ENCODE measurements around the gene STIP1.

STIP1 gene

GRCh38 chr11:64203421-64204079 lies 17.6 kb downstream of the STIP1 start:
- DNase-seq = no peak

GRCh38 chr11:64204080-64204440 lies 18.1 kb downstream of the STIP1 start:
- no peak for DNase-seq

GRCh38 chr11:64204464-64204989 lies 18.6 kb downstream of the STIP1 start:
- DNase-seq = peak; percentile 91

- DNase-seq = peak; percentile 76
These were observed 20.7 kb downstream of the STIP1 start, which contains the start of gene FERMT3 for GRCh38 chr11:64206457-64207255. Gene FERMT3 (plus strand): TSS chr11:64206721. CDS start chr11:64207365, 644 bp downstream.

GRCh38 chr11:64207256-64208085 lies 21.5 kb downstream of the STIP1 start:
- DNase-seq = peak; percentile 80

GRCh38 chr11:64208086-64208795 lies 22.3 kb downstream of the STIP1 start:
- DNase-seq = no peak

- no peak for DNase-seq
These were observed 23.0 kb downstream of the STIP1 start for GRCh38 chr11:64208796-64209562.

- DNase-seq = no peak
These were observed 23.5 kb downstream of the STIP1 start for GRCh38 chr11:64209563-64209843.

GRCh38 chr11:64210301-64211020 lies 24.5 kb downstream of the STIP1 start:
- DNase-seq = no peak

- DNase-seq = no peak
These were observed 25.4 kb downstream of the STIP1 start for GRCh38 chr11:64211181-64211872.

GRCh38 chr11:64216879-64217278 lies 30.9 kb downstream of the STIP1 start:
- DNase-seq = no peak

GRCh38 chr11:64218628-64219353 lies 32.8 kb downstream of the STIP1 start:
- DNase-seq = no peak

GRCh38 chr11:64219354-64219684 lies 33.3 kb downstream of the STIP1 start:
- DNase-seq = no peak

- no peak for DNase-seq
These were observed 33.8 kb downstream of the STIP1 start for GRCh38 chr11:64219755-64220154.

- no peak for DNase-seq
These were observed 34.3 kb downstream of the STIP1 start for GRCh38 chr11:64220271-64220670.

GRCh38 chr11:64220798-64221197 lies 34.8 kb downstream of the STIP1 start:
- no peak for DNase-seq

- DNase-seq = no peak
These were observed 36.7 kb downstream of the STIP1 start for GRCh38 chr11:64222651-64223000.

GRCh38 chr11:64223001-64223651 lies 37.2 kb downstream of the STIP1 start:
- no peak for DNase-seq

GRCh38 chr11:64224151-64224890 lies 38.4 kb downstream of the STIP1 start:
- DNase-seq = no peak
